GM18511 (cell line): ENCODE results near the gene ZNF346.
A peak's percentile ranks its signal among the peaks of the same experiment; 100 is the strongest.

Experiments used
- ATAC-seq: cut with Tn5 transposase; IDR thresholded peaks from one replicate; pipeline ENCODE4 v1.9.1; 2021; ENCODE audit warnings: mild to moderate bottlenecking, moderate library complexity; ENCODE audit not compliant: unreplicated experiment

Gene ZNF346

DNA sequence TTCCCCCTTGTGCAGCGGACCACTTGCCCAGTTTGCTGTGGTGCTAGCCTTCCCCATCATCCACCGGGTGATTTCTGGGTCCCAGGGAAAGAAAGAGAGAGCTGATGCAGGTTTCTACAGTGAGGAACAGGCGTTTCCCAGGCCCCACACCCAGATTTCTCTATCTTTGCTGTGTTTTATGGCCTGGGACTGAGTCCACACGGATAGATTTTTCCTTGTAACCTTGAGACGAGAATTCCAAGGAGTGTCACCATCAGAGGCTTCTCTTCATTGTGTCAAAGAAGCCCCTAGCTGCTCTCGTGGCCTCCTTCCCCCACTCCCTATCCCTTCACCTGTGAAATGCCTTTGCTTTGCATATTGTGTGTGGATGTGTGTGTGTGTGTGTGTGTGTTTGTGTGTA, 43.0 kb downstream of the ZNF346 start:
- no peak for ATAC-seq

DNA sequence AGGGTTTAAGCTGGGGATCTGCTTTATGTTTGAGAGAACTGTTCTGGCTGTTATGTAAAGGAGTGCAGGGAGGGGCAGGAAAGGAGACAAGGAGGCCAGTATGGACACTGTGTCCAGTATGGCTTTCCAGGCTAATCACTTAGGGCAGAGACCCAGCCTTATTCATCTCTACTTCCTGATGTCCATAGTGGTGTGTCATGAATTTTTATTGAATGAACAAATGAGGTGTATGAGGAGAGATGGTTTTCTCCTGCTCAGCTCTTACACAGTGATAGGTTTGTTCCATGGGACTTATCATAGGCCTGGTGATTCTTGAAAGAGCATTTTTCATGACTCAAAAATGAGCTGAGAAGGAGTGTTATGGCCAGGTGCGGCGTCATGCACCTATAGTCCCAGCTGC, 43.7 kb downstream of the ZNF346 start:
- no peak for ATAC-seq

DNA sequence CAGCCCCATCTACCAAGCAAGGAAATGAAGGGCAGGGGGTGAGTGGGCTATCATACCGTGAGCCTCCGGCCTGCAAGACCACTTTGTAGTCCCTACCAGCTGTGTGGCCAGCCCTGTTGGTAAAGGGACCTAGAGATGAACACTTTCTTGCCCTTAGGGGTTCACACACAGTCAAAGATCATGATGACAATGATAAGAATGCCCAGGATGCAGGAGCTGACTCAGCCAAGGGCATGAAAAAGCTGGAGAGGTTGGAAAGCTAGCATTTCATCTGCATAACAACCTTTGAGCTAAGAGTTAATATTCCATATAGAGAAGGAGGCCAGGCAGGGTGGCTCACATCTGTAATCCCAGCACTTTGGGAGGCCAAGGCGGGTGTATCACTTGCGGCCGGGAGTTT, 45.0 kb downstream of the ZNF346 start:
- ATAC-seq = no peak

GRCh38 chr5:177070536-177071191, 48.2 kb downstream of the ZNF346 start:
- ATAC-seq = no peak

DNA sequence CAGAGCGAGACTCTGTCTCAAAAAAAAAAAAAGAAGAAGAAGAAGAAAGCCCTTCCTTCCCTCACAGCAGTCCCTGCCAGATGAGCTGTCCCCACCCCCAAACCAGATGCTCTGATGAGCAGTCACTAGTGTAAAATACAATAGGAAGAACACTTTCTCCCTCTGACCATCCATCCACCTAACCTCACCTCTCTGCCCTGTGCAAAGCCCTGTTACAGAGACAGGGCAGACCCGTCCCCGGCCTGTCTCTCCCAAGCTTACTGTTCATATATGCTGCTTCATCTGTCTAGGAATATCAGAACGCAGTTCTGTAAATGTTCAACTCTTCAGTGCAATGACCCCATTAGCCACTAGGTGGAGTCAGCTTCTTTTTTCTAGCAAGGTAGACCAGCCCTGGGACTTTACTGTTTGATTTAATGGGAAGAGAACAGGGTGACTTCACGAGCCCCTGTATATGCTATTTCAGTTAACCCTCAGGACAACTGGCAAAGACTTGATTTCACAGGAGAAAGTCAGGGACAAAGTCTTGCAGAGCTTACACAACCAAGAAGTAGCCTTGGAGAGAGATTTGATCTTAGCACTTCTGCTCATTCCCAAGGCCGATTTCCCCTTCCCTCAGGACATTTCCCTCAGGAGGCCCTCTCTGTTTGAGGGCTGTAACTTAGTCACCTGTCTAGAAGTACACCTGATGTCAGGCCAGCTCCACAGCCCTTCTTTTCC, 49.3 kb downstream of the ZNF346 start:
- peak; percentile 82 for ATAC-seq

GRCh38 chr5:177077335-177077734, 54.8 kb downstream of the ZNF346 start:
- no peak for ATAC-seq

DNA sequence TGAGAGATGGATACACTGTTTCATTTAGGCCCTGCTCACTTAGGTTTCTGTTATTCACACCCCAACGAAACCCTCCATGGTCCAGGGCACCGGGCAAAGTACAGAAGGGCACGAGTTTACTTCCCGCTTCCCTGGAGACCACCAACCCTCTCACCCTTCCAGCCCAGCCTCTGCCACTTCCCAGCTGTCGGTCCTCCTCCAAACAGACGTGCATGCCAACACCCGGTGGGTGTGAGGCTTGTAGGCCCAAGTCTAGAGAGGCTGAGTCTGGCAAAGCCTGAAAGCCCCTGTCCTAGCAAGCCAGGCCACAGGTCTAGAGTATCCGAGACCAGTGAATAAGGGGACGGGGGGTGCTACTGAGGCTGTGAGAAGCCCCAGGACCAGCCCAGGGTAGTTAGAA, 57.1 kb downstream of the ZNF346 start:
- ATAC-seq = no peak

- no peak for ATAC-seq
These were observed 57.8 kb downstream of the ZNF346 start for GRCh38 chr5:177080265-177080664.

DNA sequence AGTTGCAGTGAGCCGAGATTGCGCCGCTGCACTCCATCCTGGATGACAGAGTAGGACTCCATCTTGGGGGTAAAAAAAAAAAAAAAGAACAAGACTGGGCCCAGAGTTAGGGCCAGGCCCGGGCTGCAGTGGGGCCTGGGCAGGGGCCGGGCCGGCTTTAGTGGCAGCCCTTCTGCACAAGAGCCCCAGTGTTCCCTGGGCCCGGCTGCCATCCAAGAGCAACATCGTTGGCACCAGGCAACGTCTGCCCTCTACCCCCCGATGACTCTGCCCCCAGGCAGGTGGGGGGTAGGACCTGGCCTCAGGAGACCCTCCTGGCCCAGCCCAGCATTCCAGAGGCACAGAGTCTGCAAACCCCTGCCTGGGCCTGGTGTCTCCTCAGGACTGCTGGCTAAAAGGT, 59.4 kb downstream of the ZNF346 start:
- no peak for ATAC-seq

DNA sequence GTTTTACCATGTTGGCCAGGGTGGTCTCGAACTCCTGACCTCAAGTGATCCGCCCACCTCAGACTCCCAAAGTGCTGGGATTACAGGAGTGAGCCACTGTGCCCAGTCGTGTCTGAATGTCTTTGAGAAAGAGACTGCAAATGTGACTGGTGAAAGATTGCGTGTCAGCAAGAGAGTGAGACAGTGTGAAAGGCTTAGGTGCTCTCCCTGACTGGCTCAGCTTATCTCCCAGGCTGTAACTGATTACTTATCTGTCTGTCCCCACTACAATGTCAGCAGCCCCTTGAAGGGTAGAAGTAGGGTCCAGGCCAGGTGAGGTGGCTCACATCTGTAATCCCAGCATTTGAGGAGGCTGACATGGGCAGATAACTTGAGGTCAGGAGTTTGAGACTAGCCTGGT, 60.9 kb downstream of the ZNF346 start:
- ATAC-seq = no peak

GRCh38 chr5:177084175-177084574, 61.7 kb downstream of the ZNF346 start:
- ATAC-seq = no peak

DNA sequence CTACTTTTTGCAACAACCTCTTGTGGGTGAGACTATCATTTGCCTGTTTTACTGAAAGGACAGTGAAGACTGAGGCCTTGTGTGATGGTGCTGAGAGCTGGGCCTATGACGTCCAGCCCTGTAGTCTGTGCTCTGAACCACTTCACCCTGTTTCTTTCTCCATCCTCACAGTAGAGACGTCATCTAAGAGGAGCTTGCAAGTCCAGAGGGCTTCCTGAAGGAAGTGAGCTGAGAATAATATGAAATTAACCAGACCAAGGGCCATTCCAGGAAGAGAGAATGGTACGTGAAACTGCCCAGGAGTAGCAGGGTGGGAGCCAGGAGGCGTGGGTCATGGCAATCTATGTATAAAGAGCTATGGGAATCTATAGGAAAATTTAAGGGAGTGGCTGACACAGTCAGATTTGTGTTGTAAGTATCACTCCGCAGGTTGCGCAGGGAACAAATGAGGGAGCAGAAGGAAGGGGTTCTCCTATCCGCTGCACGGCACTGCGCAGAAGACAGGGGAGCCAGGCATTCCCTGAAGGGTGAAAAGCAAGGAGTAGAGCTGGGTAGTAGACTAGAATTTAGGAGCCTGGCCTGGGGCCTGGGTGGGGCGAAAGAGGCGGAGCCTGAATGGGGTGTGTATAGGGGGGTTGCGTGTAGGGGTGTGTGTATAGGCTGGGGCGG, 63.6 kb downstream of the ZNF346 start:
- ATAC-seq = no peak

GRCh38 chr5:177086654-177087397, 64.3 kb downstream of the ZNF346 start, which contains the start of gene FGFR4:
Gene FGFR4, plus strand, starts transcription at chr5:177086915. Its CDS starts 2,688 bp downstream, at chr5:177089603.
- peak; percentile 79 for ATAC-seq

GRCh38 chr5:177087398-177088005, 65.0 kb downstream of the ZNF346 start:
- ATAC-seq = no peak

GRCh38 chr5:177089127-177089526, 66.6 kb downstream of the ZNF346 start:
- no peak for ATAC-seq

- no peak for ATAC-seq
These were observed 67.5 kb downstream of the ZNF346 start for GRCh38 chr5:177089825-177090641.

GRCh38 chr5:177090813-177091212, 68.3 kb downstream of the ZNF346 start:
- no peak for ATAC-seq

- no peak for ATAC-seq
These were observed 68.7 kb downstream of the ZNF346 start for GRCh38 chr5:177091232-177091631.

GRCh38 chr5:177092178-177093081, 69.9 kb downstream of the ZNF346 start:
- ATAC-seq = no peak
